Activated CD4-positive, alpha-beta T cell treated with anti-CD3 and anti-CD28 coated beads, Interleukin-10, Interleukin-2, amounts not matched to agents 100 ng/mL and 50 ng/mL, durations not matched to agents 16 hours and 8 hours (primary cell): Measurements from ENCODE around the gene NKRF.
A peak's percentile ranks its signal among the peaks of the same experiment; 100 is the strongest.

Experiments used
- DNase-seq: peaks from one replicate; pipeline ENCODE4 v3.0.0-alpha.2; 2020

Gene NKRF

DNA sequence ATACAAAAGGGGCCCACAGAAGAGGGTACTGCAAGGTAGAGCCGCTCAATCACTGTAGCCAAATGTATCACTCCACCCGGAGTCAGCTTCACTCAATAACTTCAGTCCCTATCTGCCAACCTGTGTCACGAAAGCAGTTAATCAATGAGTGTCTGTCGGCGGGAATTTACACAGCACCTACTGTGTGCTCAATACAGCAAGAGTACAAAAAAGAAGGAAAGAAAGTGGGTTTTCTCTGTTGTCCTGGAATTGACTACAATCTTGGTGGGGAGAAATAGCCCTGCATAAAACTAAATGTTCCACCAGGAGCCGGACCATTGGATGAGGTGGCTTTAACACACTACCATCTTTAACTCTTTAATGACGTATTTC is 780 bp upstream of the NKRF start:
- DNase-seq = no peak

- peak; percentile 37 for DNase-seq
Measured at GRCh38 chrX:119605464-119606279, 552 bp downstream of the NKRF start.

GRCh38 chrX:119604766-119605463 is 1.3 kb downstream of the NKRF start:
- DNase-seq = no peak

DNA sequence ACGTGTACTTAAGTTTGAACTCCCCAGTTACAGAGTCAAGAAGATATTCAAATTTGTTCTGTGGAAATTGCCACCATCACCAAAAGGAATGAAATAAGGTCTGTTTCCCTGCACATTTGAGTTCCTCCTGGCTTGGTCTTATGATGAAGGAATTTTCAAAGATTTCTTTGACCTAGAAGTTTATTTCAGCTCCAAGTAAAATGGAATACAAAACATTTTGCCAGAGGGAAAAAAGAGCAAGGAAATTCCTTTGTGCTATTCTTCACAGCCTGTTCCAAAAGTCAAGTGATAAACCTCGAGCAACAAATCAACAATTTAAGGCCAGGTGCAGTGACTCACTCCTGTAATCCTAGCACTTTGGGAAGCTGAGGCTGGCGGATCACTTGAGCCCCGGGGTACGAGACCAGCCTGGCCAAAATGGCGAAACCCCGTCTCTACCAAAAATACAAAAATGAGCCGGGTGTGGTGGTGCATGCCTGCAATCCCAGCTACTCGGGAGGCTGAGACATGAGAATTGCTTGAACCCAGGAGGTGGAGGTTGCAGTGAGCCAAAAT is 3.4 kb downstream of the NKRF start:
- no peak for DNase-seq

- DNase-seq = no peak
Measured at GRCh38 chrX:119589810-119590209, 16.4 kb downstream of the NKRF start.

DNA sequence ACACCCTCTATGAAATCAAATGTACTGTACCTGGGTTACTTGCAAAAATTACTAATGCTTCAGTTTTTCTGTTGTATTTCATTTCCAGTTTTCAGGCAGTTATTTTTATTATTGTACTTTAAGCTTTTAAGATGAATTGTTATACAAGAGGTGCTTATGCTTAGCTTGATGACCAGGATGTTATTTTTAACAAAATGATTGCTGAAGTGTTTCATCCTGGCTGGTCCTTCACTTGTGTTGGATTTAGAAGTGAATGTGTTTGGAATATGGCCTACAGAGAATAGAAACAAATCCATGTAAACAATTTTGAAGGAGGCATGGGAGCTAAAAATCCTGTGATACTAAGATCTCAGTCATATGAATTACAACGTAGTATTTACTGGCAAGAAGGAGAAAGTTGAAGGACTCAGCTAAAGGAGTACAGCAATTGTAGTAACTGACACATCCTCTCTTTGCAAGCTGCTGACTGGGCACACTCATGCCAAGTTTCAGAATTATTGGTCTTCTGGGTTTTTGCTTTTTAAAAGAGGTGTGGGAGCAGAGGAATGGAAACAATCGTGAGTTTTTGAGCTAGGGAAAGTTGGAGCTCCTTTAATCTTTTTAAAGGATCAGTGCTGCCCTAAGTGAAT is 22.7 kb downstream of the NKRF start:
- DNase-seq = peak; percentile 48

DNA sequence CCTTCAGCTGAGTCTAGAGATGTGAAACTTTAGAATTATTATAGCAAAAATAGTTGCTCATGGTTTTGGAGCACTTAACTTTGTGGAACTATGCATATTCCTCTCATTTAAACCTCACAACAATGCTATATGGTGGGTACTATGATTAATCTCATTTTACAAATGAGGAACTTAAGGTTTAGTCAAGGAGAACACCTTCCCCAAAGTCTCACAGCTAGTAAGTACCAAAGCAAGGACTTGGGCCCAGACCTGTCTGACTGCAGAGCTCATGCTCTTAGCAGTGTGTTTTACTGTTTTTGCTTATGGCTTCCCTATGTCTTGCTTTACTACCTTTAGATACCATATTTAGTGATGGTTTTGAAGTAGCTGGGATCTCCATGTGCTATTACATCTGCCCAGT is 26.8 kb downstream of the NKRF start:
- no peak for DNase-seq

GRCh38 chrX:119574394-119575266 is 31.6 kb downstream of the NKRF start, which contains the start of gene UBE2A:
TSS of gene UBE2A (plus strand) at chrX:119574563. CDS start at chrX:119574712, 149 bp downstream.
- DNase-seq = peak; percentile 89

DNA sequence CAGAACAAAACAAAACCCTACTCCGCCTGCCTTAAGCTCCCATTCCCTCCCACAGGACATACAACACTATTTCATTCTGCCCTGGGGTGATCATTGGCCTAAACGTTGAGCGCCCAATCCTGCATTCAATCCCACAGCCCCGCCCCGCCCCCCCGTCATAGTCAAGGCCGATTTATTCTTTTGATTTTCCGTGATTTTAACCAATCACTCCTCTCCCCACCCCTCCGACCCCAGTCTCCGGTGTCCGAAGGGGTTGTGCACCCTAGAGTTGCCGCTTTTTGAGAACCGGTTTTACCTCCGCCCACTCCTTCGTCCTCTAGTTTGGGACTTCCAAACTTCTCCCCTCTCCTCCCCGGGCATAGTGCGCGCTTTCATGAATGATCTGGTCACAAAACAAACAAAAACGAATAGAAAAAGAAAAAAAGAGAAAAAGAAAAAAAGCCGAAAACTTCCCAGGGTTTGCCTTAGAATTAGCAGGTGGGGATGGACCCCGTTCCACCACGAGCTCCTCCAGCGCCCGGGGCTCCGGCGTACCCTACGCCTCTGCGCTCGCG is 32.3 kb downstream of the NKRF start:
- peak; percentile 23 for DNase-seq

- DNase-seq = no peak
Measured at GRCh38 chrX:119573222-119573621, 33.0 kb downstream of the NKRF start.

- DNase-seq = no peak
Measured at GRCh38 chrX:119570351-119570835, 35.8 kb downstream of the NKRF start.

DNA sequence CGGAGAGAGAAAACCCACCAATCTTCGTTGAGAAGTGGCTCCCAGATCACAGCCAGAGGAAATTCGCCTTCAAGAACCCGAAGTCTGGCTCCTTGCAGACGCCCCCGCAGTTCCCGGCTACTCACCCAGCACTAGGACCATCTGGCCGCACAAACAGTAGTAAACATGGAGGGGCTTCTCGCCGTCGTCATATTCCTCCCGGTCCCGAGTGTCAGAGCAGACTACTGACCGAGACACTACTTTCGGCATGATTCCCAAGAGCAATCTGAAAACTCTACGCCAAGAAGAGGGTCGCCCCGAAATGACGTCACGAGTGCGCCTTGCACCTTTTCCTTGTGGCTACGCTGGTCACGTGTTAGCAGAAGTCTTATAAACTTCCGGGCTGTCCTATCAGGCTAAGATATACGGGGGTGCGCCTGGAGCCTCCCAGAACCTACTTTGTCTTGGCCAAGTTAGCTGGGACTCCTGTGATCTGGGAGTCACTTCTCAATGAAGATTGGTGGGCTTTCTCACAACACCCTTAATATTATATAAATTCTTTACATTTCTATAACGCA is 41.0 kb downstream of the NKRF start, which contains the start of gene STEEP1:
TSS of gene STEEP1 (minus strand) at position 303 of the 557 bp plus-strand sequence. CDS start at position 249, 54 bp downstream.
- peak; percentile 89 for DNase-seq

DNA sequence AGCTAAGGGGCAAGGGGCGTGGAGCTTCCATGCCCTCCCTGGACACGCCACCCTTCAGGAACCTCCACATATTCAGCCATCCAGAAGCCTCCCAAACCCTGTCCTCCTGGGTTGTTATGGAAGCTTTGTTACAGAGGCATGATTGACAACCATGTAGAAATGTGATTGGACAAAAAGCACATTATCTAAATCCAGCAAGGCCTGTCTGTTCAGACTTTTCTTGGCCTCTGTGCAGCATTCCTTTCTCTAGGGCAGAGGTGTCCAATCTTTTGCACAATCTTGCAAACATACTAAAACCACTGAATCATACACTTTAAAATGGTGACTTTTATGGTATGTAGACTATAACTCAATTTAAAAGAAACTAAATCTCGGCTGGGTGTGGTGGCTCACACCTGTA is 53.7 kb downstream of the NKRF start:
- no peak for DNase-seq

DNA sequence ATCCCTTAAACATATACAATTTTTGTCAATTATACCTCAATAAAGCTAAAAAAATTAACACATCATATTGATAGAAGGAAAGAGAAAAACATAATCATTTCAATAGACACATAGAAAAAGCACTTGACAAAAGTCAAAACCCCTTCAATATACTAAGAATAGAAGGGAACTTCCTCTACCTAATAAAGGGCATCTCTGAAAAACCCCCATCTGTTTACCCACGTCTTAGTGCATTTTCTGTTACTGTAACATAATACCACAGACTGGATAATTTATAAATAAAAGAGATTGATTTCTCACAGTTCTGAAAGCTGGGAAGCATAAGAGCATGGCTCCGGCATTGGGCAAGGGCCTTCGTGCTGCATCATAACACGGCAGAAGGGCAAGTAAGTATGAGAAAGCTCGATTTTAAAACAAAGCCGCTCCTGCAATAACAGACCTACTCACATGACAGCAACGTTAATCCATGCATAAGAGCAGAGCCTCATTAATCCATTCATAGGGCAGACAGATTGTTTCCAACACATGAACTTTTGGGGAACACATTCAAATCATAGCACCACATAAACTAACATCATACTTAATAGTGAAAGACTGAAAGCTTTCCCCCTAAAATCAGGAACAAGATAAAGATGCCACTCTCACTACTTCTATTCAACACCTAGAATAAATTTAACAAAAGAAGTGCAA is 56.8 kb downstream of the NKRF start:
- DNase-seq = no peak

DNA sequence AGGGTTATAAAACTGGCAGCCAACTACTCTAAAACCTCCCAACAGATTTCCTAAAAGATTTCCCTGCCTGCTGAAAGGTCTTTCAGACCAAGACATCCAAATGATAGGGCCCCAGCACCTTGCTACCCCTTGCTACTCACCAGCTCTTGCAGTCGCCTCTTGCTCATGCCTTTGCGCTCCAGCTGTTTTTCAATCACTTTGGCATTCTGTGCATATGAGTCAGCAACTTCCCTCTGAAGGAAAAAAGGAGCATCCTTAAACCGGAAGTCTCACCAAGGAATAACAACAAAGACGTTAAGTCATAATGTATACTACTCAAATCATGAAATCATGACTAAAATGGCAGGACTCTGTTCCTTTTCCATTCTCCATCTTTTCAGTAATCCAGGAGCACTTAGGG is 65.0 kb downstream of the NKRF start:
- DNase-seq = no peak

DNA sequence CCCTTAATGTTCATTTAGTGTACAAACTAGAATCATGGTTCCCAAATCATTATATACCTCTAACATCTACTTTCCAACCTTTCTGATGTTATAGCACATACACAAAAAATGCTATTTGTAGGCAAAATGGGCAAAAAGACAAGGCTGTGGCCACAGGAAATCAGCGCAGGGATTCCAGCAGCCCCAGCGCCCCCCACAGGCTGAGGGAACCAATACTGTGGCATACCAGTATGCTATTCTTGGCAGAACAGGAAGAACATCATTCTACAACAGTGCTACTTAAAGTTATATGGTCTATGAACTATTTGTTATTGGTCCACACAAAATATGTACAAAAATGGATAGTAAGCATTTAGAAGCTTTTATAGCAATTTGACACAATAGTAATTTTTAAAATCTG is 66.4 kb downstream of the NKRF start:
- peak; percentile 8 for DNase-seq
